Vagina (tissue), 2 donors: Measurements from ENCODE around the gene NEU4. TPM values are rescaled to one million over a fixed set of nuclear protein-coding genes. Genes with fewer than 3 reads are reported as not detected.
A peak's percentile ranks its signal among the peaks of the same experiment; 100 is the strongest.

Experiments
- DNase-seq, 2 donors: peaks; one replicate each; pipeline ENCODE4 v3.0.0-alpha.2; 2017; ENCODE audit errors: extremely low spot score in 2 of 2
- H3K27ac ChIP-seq: fragments of 200-600 bp; sonication (generic); one replicate; pipeline ENCODE4 v1.5.1; 2019
- H3K27me3 ChIP-seq: fragments of 200-600 bp; sonication (generic); one replicate; pipeline ENCODE4 v1.5.1; 2019
- H3K36me3 ChIP-seq, 2 donors: fragments of 200-600 bp; sonication (generic); one replicate each; pipeline ENCODE4 v1.5.1; 2017 to 2019
- H3K4me1 ChIP-seq: fragments of 200-600 bp; sonication (generic); one replicate; pipeline ENCODE4 v1.5.1; 2019
- H3K4me3 ChIP-seq, 2 donors: fragments of 200-600 bp; sonication (generic); 1 replicate in 1 of 2; 2 replicates in 1 of 2; pipeline ENCODE4 v1.5.1; 2016 to 2019
- H3K9me3 ChIP-seq: fragments of 200-600 bp; sonication (generic); one replicate; pipeline ENCODE4 v1.5.1; 2019
- POLR2A ChIP-seq, 2 donors: fragments of 450-650 bp; IDR thresholded peaks; one replicate each; pipeline ENCODE4 v1.6.1; 2017; ENCODE audit warnings: antibody characterized with exemption in 2 of 2, mild to moderate bottlenecking in 2 of 2, moderate library complexity in 2 of 2
- POLR2AphosphoS5 ChIP-seq, 2 donors: sonication (generic); formaldehyde crosslinking; IDR thresholded peaks; one replicate each; pipeline ENCODE4 v1.9.0; 2017; ENCODE audit warnings: antibody characterized with exemption in 2 of 2, mild to moderate bottlenecking in 2 of 2, low read depth in 1 of 2; ENCODE audit not compliant: insufficient read depth in 1 of 2
- intact Hi-C: fragments of 100-400 bp; cut with DNase I; formaldehyde crosslinking; loops from one replicate; pipeline ENCODE4 v1.15.1; 2023
- total RNA-seq: library from RNA; depleted of rRNA; stranded (reverse); fragments of >200 nt; gene quantifications from one replicate; pipeline ENCODE4 v1.2.3, GENCODE V29; 2016
- TF ChIP-seq, protein P1 (sequence below), 3 experiments: fragments of 450-650 bp in 2 of 3; fragments of 200-600 bp in 1 of 3; sonication (generic) in 1 of 3; IDR thresholded peaks; one replicate each; pipeline ENCODE4 v1.5.1; 2017 to 2019; ENCODE audit warnings: antibody characterized with exemption in 3 of 3, mild to moderate bottlenecking in 2 of 3, moderate library complexity in 2 of 3

Gene NEU4
- total RNA-seq, 1 donor from 2014 or later, result not detected

- Histone ChIP-seq H3K27ac (no peak overlapping the region), H3K4me1 (no peaks in the 10 kb centered on the region), H3K36me3 (peaks cover 0 to 14% of the 10 kb centered on the region in 2 donors), H3K27me3 (no peaks in the 10 kb centered on the region), H3K4me3 (no peak overlapping the region), H3K9me3 (no peaks in the 10 kb centered on the region)
- TF ChIP-seq POLR2AphosphoS5 (IDR thresholded peaks at IDR 0.05; ENCODE audit: insufficient read depth in 1 of 2, low read depth in 1 of 2) (no peak), POLR2A (IDR thresholded peaks at IDR 0.05) (no peak)
- TF ChIP-seq, protein P1, sequence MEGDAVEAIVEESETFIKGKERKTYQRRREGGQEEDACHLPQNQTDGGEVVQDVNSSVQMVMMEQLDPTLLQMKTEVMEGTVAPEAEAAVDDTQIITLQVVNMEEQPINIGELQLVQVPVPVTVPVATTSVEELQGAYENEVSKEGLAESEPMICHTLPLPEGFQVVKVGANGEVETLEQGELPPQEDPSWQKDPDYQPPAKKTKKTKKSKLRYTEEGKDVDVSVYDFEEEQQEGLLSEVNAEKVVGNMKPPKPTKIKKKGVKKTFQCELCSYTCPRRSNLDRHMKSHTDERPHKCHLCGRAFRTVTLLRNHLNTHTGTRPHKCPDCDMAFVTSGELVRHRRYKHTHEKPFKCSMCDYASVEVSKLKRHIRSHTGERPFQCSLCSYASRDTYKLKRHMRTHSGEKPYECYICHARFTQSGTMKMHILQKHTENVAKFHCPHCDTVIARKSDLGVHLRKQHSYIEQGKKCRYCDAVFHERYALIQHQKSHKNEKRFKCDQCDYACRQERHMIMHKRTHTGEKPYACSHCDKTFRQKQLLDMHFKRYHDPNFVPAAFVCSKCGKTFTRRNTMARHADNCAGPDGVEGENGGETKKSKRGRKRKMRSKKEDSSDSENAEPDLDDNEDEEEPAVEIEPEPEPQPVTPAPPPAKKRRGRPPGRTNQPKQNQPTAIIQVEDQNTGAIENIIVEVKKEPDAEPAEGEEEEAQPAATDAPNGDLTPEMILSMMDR (IDR thresholded peaks at IDR 0.05), result no peak
- no peak for DNase-seq
- intact Hi-C loops, result no loop called here
Observed at GRCh38 chr2:241763551-241764274, 45.3 kb upstream of the NEU4 start.

- TF ChIP-seq POLR2A (IDR thresholded peaks at IDR 0.05) (no peak), POLR2AphosphoS5 (IDR thresholded peaks at IDR 0.05; ENCODE audit: insufficient read depth in 1 of 2, low read depth in 1 of 2) (no peak)
- TF ChIP-seq, protein P1 (IDR thresholded peaks at IDR 0.05), result no peak
- peaks cover 0 to 8% of the 10 kb centered on the region in 2 donors for H3K36me3 ChIP-seq
- no peak for DNase-seq
- no peak overlapping the region for H3K27ac ChIP-seq
- no peaks in the 10 kb centered on the region for H3K9me3 ChIP-seq
- intact Hi-C loops, result no loop called here
- no peak overlapping the region for H3K4me3 ChIP-seq
- H3K4me1 ChIP-seq, result no peaks in the 10 kb centered on the region
- no peaks in the 10 kb centered on the region for H3K27me3 ChIP-seq
Observed at GRCh38 chr2:241764275-241765241, 44.4 kb upstream of the NEU4 start.

DNA sequence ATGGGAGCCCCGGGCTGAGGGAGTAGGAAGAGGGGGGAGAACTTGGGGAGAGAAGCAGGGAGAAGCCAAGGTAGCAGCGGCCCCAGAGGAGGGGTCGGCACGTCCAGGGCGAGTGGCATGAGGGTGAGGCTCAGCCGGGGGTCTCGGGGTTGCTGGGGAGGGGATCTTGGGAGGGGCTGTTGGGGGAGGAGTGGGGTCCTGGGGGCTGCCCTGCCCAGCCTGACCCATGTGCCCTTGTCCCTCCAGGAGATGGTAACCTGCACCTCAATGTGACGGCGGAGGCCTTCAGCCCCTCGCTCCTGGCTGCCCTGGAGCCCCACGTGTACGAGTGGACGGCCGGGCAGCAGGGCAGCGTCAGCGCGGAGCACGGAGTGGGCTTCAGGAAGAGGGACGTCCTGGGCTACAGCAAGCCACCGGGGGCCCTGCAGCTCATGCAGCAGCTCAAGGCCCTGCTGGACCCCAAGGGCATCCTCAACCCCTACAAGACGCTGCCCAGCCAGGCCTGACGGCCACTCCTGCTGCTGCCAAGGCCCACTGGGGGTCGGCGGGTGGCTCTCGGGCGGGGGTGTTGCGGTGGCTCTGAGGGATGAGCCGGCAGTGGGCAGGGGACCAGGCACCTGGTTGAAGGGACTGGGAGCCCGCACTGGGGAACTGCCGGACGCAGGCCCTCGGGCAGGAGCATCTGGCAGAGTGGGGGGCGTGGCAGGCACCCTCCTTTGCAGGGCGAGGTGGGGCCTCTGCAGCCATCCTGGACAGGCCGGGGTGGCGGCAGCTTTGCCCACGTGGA, 41.3 kb upstream of the NEU4 start:
- intact Hi-C loops, result no loop called here
- Histone ChIP-seq H3K9me3 (no peaks in the 10 kb centered on the region), H3K27me3 (no peaks in the 10 kb centered on the region), H3K4me1 (peaks cover 19% of the 10 kb centered on the region), H3K27ac (no peak overlapping the region), H3K36me3 (peaks cover 0 to 5% of the 10 kb centered on the region in 2 donors), H3K4me3 (no peak overlapping the region)
- no peak for TF ChIP-seq POLR2A (IDR thresholded peaks at IDR 0.05)
- TF ChIP-seq, protein P1 (IDR thresholded peaks at IDR 0.05), result no peak
- no peak for TF ChIP-seq POLR2AphosphoS5 (IDR thresholded peaks at IDR 0.05; ENCODE audit: insufficient read depth in 1 of 2, low read depth in 1 of 2)
- DNase-seq, result peak in 1 of 2 donors; percentile 92

DNA sequence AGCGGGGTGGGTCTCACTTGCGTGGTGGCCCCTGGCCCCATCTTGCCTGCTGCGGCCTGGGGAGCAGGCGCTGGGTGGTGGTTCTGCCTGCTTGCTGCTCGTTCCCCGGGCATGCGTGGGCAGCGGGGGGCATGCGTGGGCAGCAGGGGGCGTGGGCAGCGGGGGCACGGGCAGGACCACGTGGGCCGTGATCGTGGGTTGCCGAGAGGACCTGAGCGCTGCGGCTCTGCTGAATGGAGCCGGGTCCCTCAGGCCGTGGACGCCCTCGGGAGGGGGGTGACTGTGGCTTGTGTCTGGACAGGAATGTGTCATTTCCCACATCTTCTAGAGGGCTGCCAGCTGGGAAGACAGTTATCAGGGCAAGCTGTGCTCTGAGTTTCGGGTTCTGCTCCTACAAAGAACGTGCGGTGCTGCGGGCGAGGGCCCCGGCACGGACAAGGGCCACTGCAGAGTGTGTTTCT, 40.7 kb upstream of the NEU4 start:
- peaks cover 19% of the 10 kb centered on the region for H3K4me1 ChIP-seq
- no peak overlapping the region for H3K27ac ChIP-seq
- H3K36me3 ChIP-seq, result peaks cover 0 to 5% of the 10 kb centered on the region in 2 donors
- DNase-seq, result peak in 1 of 2 donors; percentile 52
- intact Hi-C loops, result no loop called here
- no peak overlapping the region for H3K4me3 ChIP-seq
- TF ChIP-seq POLR2AphosphoS5 (IDR thresholded peaks at IDR 0.05; ENCODE audit: insufficient read depth in 1 of 2, low read depth in 1 of 2) (no peak), POLR2A (IDR thresholded peaks at IDR 0.05) (no peak)
- TF ChIP-seq, protein P1 (IDR thresholded peaks at IDR 0.05), result no peak
- H3K27me3 ChIP-seq, result no peaks in the 10 kb centered on the region
- no peaks in the 10 kb centered on the region for H3K9me3 ChIP-seq
